AG09309 (cell line): ENCODE measurements around the gene ICE1.
A peak's percentile ranks its signal among the peaks of the same experiment; 100 is the strongest.
"Not testable (repeated sequence)": the region's sequence is repeated elsewhere in the genome, so short reads cannot be mapped to it uniquely, and the experiment has no call there.

ENCODE experiments used
- DNase-seq: peaks from one replicate; pipeline ENCODE4 v3.0.0-alpha.2; 2010; ENCODE audit warnings: low read depth
- H3K4me3 ChIP-seq: 2 replicates; pipeline ENCODE4 v1.5.1; 2011; ENCODE audit warnings: mild to moderate bottlenecking, low read depth, low read length, moderate library complexity; ENCODE audit not compliant: control insufficient read depth
- CTCF ChIP-seq: IDR thresholded peaks from 2 replicates; pipeline ENCODE4 v1.5.1; 2011; ENCODE audit warnings: mild to moderate bottlenecking, low read depth, low read length, inconsistent platforms; ENCODE audit not compliant: insufficient read depth, control insufficient read depth; ENCODE audit errors: missing control alignments

The ICE1 gene

GRCh38 chr5:5386329-5386728 lies 36.1 kb upstream of the ICE1 start:
- no peak overlapping the region for H3K4me3 ChIP-seq
- no peak for TF ChIP-seq CTCF
- no peak for DNase-seq

GRCh38 chr5:5387192-5387591 lies 35.3 kb upstream of the ICE1 start:
- no peak for TF ChIP-seq CTCF
- DNase-seq = no peak

DNA sequence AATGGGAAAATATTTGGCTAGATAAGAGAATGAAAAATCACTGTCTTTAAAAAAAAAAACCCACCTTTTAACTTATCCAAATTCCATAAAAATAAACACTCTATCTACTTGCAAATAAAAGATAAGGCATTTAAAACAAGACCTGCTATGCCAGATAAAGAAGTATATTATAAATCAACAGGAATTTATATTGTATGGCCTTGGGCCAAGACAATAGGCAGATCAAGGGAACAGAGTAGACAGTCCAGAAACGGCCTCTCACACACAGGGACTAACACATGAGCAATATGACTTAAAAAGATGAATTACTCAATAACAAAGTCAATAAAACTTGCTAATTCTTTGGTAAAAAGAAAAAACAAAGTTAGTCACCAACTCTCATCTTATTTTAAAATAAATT lies 34.7 kb upstream of the ICE1 start:
- H3K4me3 ChIP-seq = no peak overlapping the region
- no peak for TF ChIP-seq CTCF
- no peak for DNase-seq

More at GRCh38 chr5:5387192-5387591, 35.3 kb upstream of the ICE1 start:
- no peak overlapping the region for H3K4me3 ChIP-seq

GRCh38 chr5:5390121-5390869 lies 32.2 kb upstream of the ICE1 start:
- not testable (repeated sequence) for H3K4me3 ChIP-seq, DNase-seq

DNA sequence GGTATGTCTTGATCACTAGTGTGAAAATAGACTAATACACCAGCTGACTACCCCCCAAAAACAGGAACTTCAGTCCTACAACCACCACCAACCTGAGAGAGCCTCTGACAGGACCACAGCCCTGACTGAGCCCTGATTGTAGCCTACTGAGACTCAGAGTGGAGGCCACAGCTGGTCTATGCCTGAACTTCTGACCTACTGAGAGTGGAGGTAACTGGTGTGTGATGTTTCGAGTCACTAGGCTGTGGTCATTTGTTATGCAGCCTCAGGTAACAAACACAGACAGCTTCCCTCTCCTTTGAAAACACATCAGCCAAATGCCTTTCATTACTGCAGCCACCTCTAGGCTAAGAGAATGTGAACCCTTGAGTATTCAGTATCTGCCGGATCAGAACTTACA lies 30.0 kb upstream of the ICE1 start:
- not testable (repeated sequence) for H3K4me3 ChIP-seq, DNase-seq

GRCh38 chr5:5394384-5394986 lies 28.0 kb upstream of the ICE1 start:
- TF ChIP-seq CTCF = peak; percentile 73
- not testable (repeated sequence) for DNase-seq, H3K4me3 ChIP-seq

- not testable (repeated sequence) for DNase-seq, H3K4me3 ChIP-seq
Observed at GRCh38 chr5:5395093-5395492, 27.4 kb upstream of the ICE1 start.

DNA sequence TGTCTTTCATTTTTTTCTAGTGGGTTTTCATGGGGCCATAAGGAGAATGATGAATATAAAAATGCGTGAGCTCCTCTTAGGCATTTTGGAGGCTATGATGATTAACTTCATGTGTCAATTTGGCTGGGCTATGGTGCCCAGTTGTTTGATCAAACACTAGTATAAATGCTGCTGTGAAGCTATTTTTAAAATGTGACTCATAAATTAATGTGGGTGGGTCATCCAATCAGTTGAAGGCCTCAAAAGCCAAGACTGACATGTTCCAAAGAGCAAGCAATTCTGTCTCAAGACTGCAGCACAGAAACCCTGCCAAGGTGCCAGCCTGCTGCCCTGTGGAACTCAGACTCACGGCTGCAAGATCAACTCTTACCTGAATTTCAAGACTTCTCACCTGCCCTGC lies 24.4 kb upstream of the ICE1 start:
- TF ChIP-seq CTCF = no peak
- DNase-seq = no peak
- H3K4me3 ChIP-seq = no peak overlapping the region
